GM18861 (cell line): ENCODE results near the gene LGALS14.

Source experiments
- ATAC-seq: cut with Tn5 transposase; IDR thresholded peaks from one replicate; pipeline ENCODE4 v1.9.1; 2021; ENCODE audit not compliant: unreplicated experiment

LGALS14 gene

GRCh38 chr19:39745643-39746042 lies 41.4 kb downstream of the LGALS14 start:
- no peak for ATAC-seq

- no peak for ATAC-seq
Observed at GRCh38 chr19:39746836-39747529, 42.7 kb downstream of the LGALS14 start.

- ATAC-seq, result no peak
Observed at GRCh38 chr19:39749981-39750380, 45.7 kb downstream of the LGALS14 start.

- no peak for ATAC-seq
Observed at GRCh38 chr19:39752390-39752789, 48.1 kb downstream of the LGALS14 start.

GRCh38 chr19:39752795-39753194 lies 48.5 kb downstream of the LGALS14 start:
- no peak for ATAC-seq

GRCh38 chr19:39754544-39754943 lies 50.3 kb downstream of the LGALS14 start:
- ATAC-seq, result no peak

GRCh38 chr19:39754971-39755370 lies 50.7 kb downstream of the LGALS14 start:
- ATAC-seq, result no peak
